Measurements from ENCODE around the gene SYCE3.

The SYCE3 gene

GRCh38 chr22:50516068-50516467 lies 46.7 kb downstream of the SYCE3 start:
- no peak for DNase-seq

- DNase-seq, result no peak
Measured at GRCh38 chr22:50513175-50513574, 49.5 kb downstream of the SYCE3 start.

- DNase-seq, result no peak
Measured at GRCh38 chr22:50508897-50509296, 53.8 kb downstream of the SYCE3 start.

GRCh38 chr22:50507991-50508884 lies 54.5 kb downstream of the SYCE3 start, which contains the start of gene NCAPH2:
TSS of gene NCAPH2 (plus strand) at chr22:50508224. CDS start at chr22:50508338, 114 bp downstream.
- DNase-seq, result peak; percentile 90 to 95

GRCh38 chr22:50507421-50507990 lies 55.2 kb downstream of the SYCE3 start, which contains the start of gene LMF2:
TSS of gene LMF2 (minus strand) at chr22:50507702. CDS start at chr22:50507675, 27 bp downstream.
- DNase-seq, result peak; percentile 60 to 95

GRCh38 chr22:50506611-50507420 lies 55.9 kb downstream of the SYCE3 start:
- peak in 1 of 2 experiments; percentile 91 for DNase-seq

- peak; percentile 82 to 87 for DNase-seq
Measured at GRCh38 chr22:50505776-50506610, 56.7 kb downstream of the SYCE3 start.

- DNase-seq, result no peak
Measured at GRCh38 chr22:50505276-50505775, 57.4 kb downstream of the SYCE3 start.

- no peak for DNase-seq
Measured at GRCh38 chr22:50504369-50505211, 58.1 kb downstream of the SYCE3 start.

GRCh38 chr22:50503475-50504145 lies 59.1 kb downstream of the SYCE3 start:
- no peak for DNase-seq

GRCh38 chr22:50502628-50503474 lies 59.9 kb downstream of the SYCE3 start:
- no peak for DNase-seq

GRCh38 chr22:50502096-50502495 lies 60.6 kb downstream of the SYCE3 start:
- DNase-seq, result no peak
